A549 (cell line): ENCODE measurements around the gene PFDN6.

Source experiments
- CEBPB ChIP-seq, 2 experiments: fragments of >200 bp in 1 of 2; sonication (Bioruptor Twin) in 1 of 2; formaldehyde crosslinking in 1 of 2; IDR thresholded peaks; 2 replicates each; pipeline ENCODE4 v1.6.1; 2012 to 2016
- CHD2 ChIP-seq: fragments of 150-350 bp; IDR thresholded peaks from 2 replicates; pipeline ENCODE4 v1.6.1; 2014; ENCODE audit warnings: low read length; ENCODE audit not compliant: partially characterized antibody
- MAFK ChIP-seq: fragments of 450-650 bp; IDR thresholded peaks from 2 replicates; pipeline ENCODE4 v1.6.1; 2014; ENCODE audit not compliant: partially characterized antibody
- POLR2A ChIP-seq: IDR thresholded peaks from 2 replicates; pipeline ENCODE4 v1.6.1; 2012; ENCODE audit warnings: mild to moderate bottlenecking, low read length
- RAD21 ChIP-seq, 2 experiments: fragments of >200 bp in 1 of 2; sonication (Bioruptor Twin) in 1 of 2; formaldehyde crosslinking in 1 of 2; IDR thresholded peaks in 1 of 2; conservative IDR thresholded peaks in 1 of 2; 2 replicates in 1 of 2; 3 replicates in 1 of 2; pipeline ENCODE4 v1.6.1; 2012 to 2018; ENCODE audit warnings: inconsistent platforms in 1 of 2
- RARB ChIP-seq: fragments of 250-450 bp; sonication (Bioruptor Pico); IDR thresholded peaks from 2 replicates; pipeline ENCODE4 v1.8.0; 2021; ENCODE audit warnings: mild to moderate bottlenecking, moderate library complexity
- REST ChIP-seq: fragments of 200-600 bp; sonication (generic); IDR thresholded peaks from 2 replicates; pipeline ENCODE4 v1.6.1; 2016; ENCODE audit warnings: antibody characterized with exemption, mild to moderate bottlenecking, moderate library complexity
- RFX5 ChIP-seq: fragments of 450-650 bp; IDR thresholded peaks from 2 replicates; pipeline ENCODE4 v1.7.1; 2014; ENCODE audit warnings: antibody characterized with exemption, mild to moderate bottlenecking, moderate library complexity
- SREBF2 ChIP-seq: fragments of 450-650 bp; IDR thresholded peaks from 2 replicates; pipeline ENCODE4 v1.6.1; 2014; ENCODE audit warnings: mild to moderate bottlenecking, moderate library complexity
- ZC3H11A ChIP-seq: fragments of 450-650 bp; IDR thresholded peaks from 2 replicates; pipeline ENCODE4 v1.6.1; 2014; ENCODE audit warnings: antibody characterized with exemption, mild to moderate bottlenecking
- TF ChIP-seq, protein P1 (sequence below): fragments of >200 bp; sonication (Bioruptor Twin); formaldehyde crosslinking; IDR thresholded peaks from 3 replicates; pipeline ENCODE4 v1.5.1; 2016

DNA sequence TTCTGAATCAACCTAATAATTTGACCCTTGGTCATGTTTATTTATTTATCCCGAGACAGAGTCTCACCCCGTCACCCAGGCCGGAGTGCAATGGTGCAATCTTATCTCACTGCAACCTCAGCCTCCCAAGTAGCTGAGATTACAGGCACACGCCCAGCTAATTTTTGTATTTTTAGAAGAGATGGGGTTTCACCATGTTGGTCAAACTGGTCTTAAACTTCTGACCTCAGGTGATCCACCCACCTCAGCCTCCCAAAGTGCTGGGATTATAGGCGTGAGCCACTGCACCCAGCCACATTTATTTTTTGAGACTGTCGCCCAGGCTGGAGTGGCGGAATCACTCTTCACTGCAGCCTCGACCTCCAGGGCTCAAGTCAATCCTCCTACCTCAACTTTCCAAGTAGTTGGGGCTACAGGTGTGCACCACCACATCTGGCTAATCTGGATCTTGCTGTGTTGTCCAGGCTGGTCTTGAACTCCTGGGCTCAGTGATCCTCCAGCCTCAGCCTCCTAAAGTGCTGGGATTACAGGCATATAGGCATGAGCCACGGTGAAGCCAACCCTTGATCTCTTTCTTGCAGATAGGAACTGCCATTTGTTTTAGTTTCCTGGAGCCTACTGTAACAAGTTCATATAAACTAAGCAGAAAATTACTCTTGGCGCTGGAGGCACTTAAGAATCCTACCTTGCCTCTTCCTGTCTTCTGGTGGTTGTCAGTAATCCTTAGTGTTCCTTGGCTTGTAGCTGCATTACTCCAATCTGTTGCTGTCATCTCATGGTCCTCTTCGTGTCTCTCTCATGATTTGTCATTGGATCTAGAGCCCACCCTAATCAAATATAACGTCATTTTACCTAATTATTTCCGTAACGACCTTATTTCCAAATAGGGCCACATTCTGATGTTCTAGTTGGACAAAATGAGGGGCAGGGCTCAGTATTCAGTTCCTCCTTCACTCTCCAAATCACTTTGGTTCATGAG lies 15.2 kb upstream of the PFDN6 start:
- no peak for TF ChIP-seq POLR2A
- TF ChIP-seq, protein P1, sequence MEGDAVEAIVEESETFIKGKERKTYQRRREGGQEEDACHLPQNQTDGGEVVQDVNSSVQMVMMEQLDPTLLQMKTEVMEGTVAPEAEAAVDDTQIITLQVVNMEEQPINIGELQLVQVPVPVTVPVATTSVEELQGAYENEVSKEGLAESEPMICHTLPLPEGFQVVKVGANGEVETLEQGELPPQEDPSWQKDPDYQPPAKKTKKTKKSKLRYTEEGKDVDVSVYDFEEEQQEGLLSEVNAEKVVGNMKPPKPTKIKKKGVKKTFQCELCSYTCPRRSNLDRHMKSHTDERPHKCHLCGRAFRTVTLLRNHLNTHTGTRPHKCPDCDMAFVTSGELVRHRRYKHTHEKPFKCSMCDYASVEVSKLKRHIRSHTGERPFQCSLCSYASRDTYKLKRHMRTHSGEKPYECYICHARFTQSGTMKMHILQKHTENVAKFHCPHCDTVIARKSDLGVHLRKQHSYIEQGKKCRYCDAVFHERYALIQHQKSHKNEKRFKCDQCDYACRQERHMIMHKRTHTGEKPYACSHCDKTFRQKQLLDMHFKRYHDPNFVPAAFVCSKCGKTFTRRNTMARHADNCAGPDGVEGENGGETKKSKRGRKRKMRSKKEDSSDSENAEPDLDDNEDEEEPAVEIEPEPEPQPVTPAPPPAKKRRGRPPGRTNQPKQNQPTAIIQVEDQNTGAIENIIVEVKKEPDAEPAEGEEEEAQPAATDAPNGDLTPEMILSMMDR: no peak
- TF ChIP-seq RFX5: no peak
- no peak for TF ChIP-seq SREBF2
- TF ChIP-seq ZC3H11A: no peak
- TF ChIP-seq CEBPB (IDR thresholded peaks at IDR 0.05): no peak
- TF ChIP-seq MAFK: no peak
- no peak for TF ChIP-seq RAD21 (conservative IDR thresholded peaks at IDR 0.05 in 1 of 2, IDR thresholded peaks at IDR 0.05 in 1 of 2)
- TF ChIP-seq REST: no peak
- TF ChIP-seq CHD2: no peak
- TF ChIP-seq RARB (CRISPR knock-in tag): no peak
